ENCODE data around the gene ZNF655.

ZNF655 gene

DNA sequence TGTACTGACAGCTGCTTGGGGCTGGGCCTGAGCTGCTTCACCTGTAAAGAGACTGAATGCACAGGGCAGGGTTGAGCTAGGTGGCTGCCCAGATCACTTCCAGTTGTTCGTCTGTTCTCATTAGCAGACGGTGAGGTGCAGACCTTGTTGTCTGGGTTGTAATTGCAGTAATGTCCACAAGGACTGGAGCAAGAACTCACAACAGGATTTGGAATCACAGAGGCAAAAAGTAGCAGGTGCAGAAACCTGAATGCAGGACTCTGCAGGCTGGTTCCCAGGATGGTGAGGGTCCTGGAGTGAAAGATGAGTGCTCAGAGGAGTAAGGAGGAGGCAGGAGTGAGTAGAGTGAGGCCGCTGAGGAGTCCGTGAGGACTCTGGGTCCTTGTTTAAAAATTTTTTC, 67.5 kb downstream of the ZNF655 start:
- H3K36me3 ChIP-seq = peaks cover 93 to 100% (median 99%) of the 10 kb centered on the region in 3 donors
- no peaks in the 10 kb centered on the region for H3K27me3 ChIP-seq
- peaks cover 0 to 4% (median 0%) of the 10 kb centered on the region in 4 donors for H3K4me1 ChIP-seq
- intact Hi-C loops (cut with DNase I; ENCODE audit: low total_unique reads) = no loop called here
- no peak overlapping the region for H3K27ac ChIP-seq
- TF ChIP-seq, protein P1, sequence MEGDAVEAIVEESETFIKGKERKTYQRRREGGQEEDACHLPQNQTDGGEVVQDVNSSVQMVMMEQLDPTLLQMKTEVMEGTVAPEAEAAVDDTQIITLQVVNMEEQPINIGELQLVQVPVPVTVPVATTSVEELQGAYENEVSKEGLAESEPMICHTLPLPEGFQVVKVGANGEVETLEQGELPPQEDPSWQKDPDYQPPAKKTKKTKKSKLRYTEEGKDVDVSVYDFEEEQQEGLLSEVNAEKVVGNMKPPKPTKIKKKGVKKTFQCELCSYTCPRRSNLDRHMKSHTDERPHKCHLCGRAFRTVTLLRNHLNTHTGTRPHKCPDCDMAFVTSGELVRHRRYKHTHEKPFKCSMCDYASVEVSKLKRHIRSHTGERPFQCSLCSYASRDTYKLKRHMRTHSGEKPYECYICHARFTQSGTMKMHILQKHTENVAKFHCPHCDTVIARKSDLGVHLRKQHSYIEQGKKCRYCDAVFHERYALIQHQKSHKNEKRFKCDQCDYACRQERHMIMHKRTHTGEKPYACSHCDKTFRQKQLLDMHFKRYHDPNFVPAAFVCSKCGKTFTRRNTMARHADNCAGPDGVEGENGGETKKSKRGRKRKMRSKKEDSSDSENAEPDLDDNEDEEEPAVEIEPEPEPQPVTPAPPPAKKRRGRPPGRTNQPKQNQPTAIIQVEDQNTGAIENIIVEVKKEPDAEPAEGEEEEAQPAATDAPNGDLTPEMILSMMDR (IDR thresholded peaks at IDR 0.05) = no peak
- no peaks in the 10 kb centered on the region for H3K9me3 ChIP-seq
- DNase-seq = no peak
- H3K4me3 ChIP-seq = no peak overlapping the region
